PFSK-1 (cell line): Measurements from ENCODE around the gene RAD17.

Experiments
- POLR2AphosphoS5 ChIP-seq: IDR thresholded peaks from 2 replicates; pipeline ENCODE4 v1.6.1; 2012; ENCODE audit warnings: low read depth, mild to moderate bottlenecking, control low read depth, low read length, moderate library complexity
- REST ChIP-seq, 2 experiments: IDR thresholded peaks; 2 replicates each; pipeline versions ENCODE4 v1.6.1 to v1.8.0; 2011 to 2012; ENCODE audit warnings: low read depth in 2 of 2, low read length in 2 of 2, control low read depth in 1 of 2, inconsistent platforms in 1 of 2, mild to moderate bottlenecking in 1 of 2, moderate library complexity in 1 of 2; ENCODE audit not compliant: insufficient read depth in 1 of 2
- SIN3A ChIP-seq: IDR thresholded peaks from 2 replicates; pipeline ENCODE4 v1.6.1; 2012; ENCODE audit warnings: mild to moderate bottlenecking, low read length, moderate library complexity, borderline replicate concordance; ENCODE audit not compliant: insufficient read depth
- TAF1 ChIP-seq: IDR thresholded peaks from 2 replicates; pipeline ENCODE4 v1.6.1; 2012; ENCODE audit warnings: low read length, control low read depth, borderline replicate concordance; ENCODE audit not compliant: insufficient read depth

GRCh38 chr5:69462170-69462569, 92.6 kb downstream of the RAD17 start:
- TF ChIP-seq TAF1: no peak
- TF ChIP-seq REST (IDR thresholded peaks at IDR 0.05; ENCODE audit: insufficient read depth in 1 of 2, low read depth in 2 of 2, low read length in 2 of 2): no peak
- TF ChIP-seq POLR2AphosphoS5: no peak
- no peak for TF ChIP-seq SIN3A
